ENCODE data around the gene AMT. TPM values are rescaled to one million over a fixed set of nuclear protein-coding genes. Genes with fewer than 3 reads are reported as not detected.

Gene AMT
- total RNA-seq, 2 donors from 2014 or later: 10.9 to 27.7 TPM

DNA sequence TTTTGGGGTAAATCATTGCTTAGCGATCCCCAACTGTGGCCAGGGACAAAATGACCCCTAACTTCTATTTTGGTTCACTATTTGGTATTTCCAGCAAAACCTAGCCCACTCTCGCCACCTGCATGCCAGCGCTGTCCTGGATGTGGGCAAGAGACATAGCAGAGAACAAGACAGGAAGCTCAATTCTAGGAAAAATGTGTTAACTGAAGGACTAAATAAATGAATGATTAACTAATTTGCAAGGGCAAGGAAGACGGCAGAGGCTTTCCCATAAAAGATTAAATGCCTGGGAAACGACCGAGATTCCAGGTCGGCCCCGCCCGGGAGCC is 6.4 kb upstream of the AMT start:
- DNase-seq (no peak), ATAC-seq (no peak)
- Histone ChIP-seq H3K27me3 (no peaks in the 10 kb centered on the region), H3K4me1 (peaks cover 17% of the 10 kb centered on the region), H3K27ac (peak overlapping the region; percentile 55 to 95 (median 94)), H3K9me3 (no peaks in the 10 kb centered on the region), H3K36me3 (replicated peaks in 1 of 2; ENCODE audit: insufficient read depth in 1 of 2, low read depth in 2 of 2) (no peaks in the 10 kb centered on the region), H3K4me3 (peak overlapping the region; percentile 58 to 70)
- intact Hi-C loops (cut with DNase I): loop anchor here (10.0 kb wide), 1 partner anchor 84 kb away; the partner anchor contains the start of gene USP4
- no peak for TF ChIP-seq POLR2A (IDR thresholded peaks at IDR 0.05)
- peak in 1 of 7 experiments; percentile 16 for TF ChIP-seq CTCF (IDR thresholded peaks at IDR 0.05)
- 2 to 5% methylated on average over 9 of the region's 9 CpGs for WGBS, 2 donors

DNA sequence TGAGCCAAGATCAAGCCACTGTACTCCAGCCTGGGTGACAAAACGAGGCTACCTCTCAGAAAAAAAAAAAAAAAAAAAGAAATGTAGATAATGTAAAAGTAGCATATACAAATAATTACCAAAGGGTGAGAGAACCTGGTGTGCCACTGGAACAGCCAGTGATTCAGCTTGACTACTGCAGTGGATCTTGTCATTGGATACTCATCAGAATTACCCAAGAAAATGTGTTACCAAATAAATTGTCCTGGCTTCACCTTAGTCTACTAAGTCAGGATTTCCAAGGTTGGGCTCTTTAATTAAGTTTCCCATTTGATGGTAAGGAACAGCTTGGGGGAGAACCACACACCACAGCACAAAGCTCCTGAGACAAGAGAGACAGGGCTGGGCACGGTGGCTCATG is 5.3 kb upstream of the AMT start:
- TF ChIP-seq CTCF (IDR thresholded peaks at IDR 0.05): no peak
- no peak for TF ChIP-seq POLR2A (IDR thresholded peaks at IDR 0.05)
- no peak overlapping the region for H3K27ac ChIP-seq
- H3K4me1 ChIP-seq: peaks cover 28% of the 10 kb centered on the region
- DNase-seq (no peak), ATAC-seq (no peak)
- no peaks in the 10 kb centered on the region for H3K36me3 ChIP-seq (replicated peaks in 1 of 2; ENCODE audit: insufficient read depth in 1 of 2, low read depth in 2 of 2)
- no peak overlapping the region for H3K4me3 ChIP-seq
- H3K27me3 ChIP-seq: no peaks in the 10 kb centered on the region
- H3K9me3 ChIP-seq: no peaks in the 10 kb centered on the region
- intact Hi-C loops (cut with DNase I): loop anchor here (10.0 kb wide), 1 partner anchor 83 kb away; the partner anchor contains the start of gene USP4
- WGBS, 2 donors: 96% methylated on average over 2 of the region's 2 CpGs

DNA sequence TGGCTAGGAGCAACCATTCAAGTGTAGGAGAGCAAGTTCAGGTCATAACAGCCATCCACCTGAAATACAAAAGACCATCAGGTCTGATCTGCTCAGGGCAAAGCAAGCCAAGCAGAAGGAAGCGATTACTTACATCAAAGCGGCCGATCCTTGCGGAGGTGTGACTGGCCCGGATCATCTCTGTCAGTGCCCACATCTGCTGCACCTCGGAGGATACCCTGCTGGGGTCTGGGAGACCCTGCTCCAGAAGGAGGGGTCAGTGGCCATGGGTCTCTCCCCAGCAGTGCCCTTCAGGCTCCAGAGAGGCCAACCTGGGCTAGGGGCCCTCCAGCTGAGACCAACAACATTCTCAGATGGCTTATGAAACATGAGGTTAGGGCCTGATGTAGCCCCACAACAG is 2.5 kb upstream of the AMT start:
- Histone ChIP-seq H3K27me3 (no peaks in the 10 kb centered on the region), H3K9me3 (no peaks in the 10 kb centered on the region), H3K4me1 (peaks cover 46% of the 10 kb centered on the region), H3K4me3 (no peak overlapping the region), H3K27ac (peak overlapping the region in 2 of 4 donors; percentile 20 to 26), H3K36me3 (replicated peaks in 1 of 2; ENCODE audit: insufficient read depth in 1 of 2, low read depth in 2 of 2) (no peaks in the 10 kb centered on the region)
- intact Hi-C loops (cut with DNase I): loop anchor here (10.0 kb wide), 1 partner anchor 80 kb away; the partner anchor contains the start of gene USP4
- no peak for DNase-seq
- TF ChIP-seq CTCF (IDR thresholded peaks at IDR 0.05): no peak
- no peak for ATAC-seq
- 90% methylated on average over 6 of the region's 6 CpGs; no CpG with 5 or more reads in 1 of the 2 donors for WGBS, 2 donors

- TF ChIP-seq CTCF (IDR thresholded peaks at IDR 0.05) (peak in 1 of 7 experiments; percentile 12), POLR2A (IDR thresholded peaks at IDR 0.05) (no peak)
- Histone ChIP-seq H3K9me3 (no peaks in the 10 kb centered on the region), H3K27me3 (no peaks in the 10 kb centered on the region), H3K36me3 (replicated peaks in 1 of 2; ENCODE audit: insufficient read depth in 1 of 2, low read depth in 2 of 2) (no peaks in the 10 kb centered on the region), H3K4me1 (peaks cover 36% of the 10 kb centered on the region), H3K27ac (peak overlapping the region; percentile 67 to 83 (median 80)), H3K4me3 (peak overlapping the region in 1 of 2 donors; percentile 48)
- 6 to 13% methylated on average over 4 to 14 of the region's 14 CpGs for whole genome bisulfite sequencing, 2 donors
- ATAC-seq (peak; percentile 31), DNase-seq (peak in 2 of 4 donors; percentile 39)
- intact Hi-C loops (cut with DNase I): loop anchor here (10.0 kb wide), 1 partner anchor 77 kb away; the partner anchor contains the start of gene USP4
Observed at GRCh38 chr3:49421890-49422378, 339 bp downstream of the AMT start.

- ATAC-seq (no peak), DNase-seq (no peak)
- H3K36me3 ChIP-seq (replicated peaks in 1 of 2; ENCODE audit: insufficient read depth in 1 of 2, low read depth in 2 of 2): no peaks in the 10 kb centered on the region
- no peaks in the 10 kb centered on the region for H3K27me3 ChIP-seq
- no peak overlapping the region for H3K27ac ChIP-seq
- 79 to 100% methylated on average over 1 to 9 of the region's 13 CpGs for WGBS, 2 donors
- H3K9me3 ChIP-seq: no peaks in the 10 kb centered on the region
- peaks cover 41% of the 10 kb centered on the region for H3K4me1 ChIP-seq
- intact Hi-C loops (cut with DNase I): no loop called here
- no peak overlapping the region for H3K4me3 ChIP-seq
- TF ChIP-seq POLR2A (IDR thresholded peaks at IDR 0.05): no peak
- no peak for TF ChIP-seq CTCF (IDR thresholded peaks at IDR 0.05)
Observed at GRCh38 chr3:49417516-49418120, 4.7 kb downstream of the AMT start.
